H1 (cell line): ENCODE data around the gene TXNDC15. TPM values are rescaled to one million over a fixed set of nuclear protein-coding genes. Genes with fewer than 3 reads are reported as not detected.

Source experiments
- CHD7 ChIP-seq: fragments of 300-600 bp; sonication (generic); IDR thresholded peaks from 2 replicates; pipeline ENCODE4 v1.7.1; 2012; ENCODE audit warnings: low read length, moderate library complexity, mild to moderate bottlenecking, inconsistent platforms; ENCODE audit not compliant: insufficient replicate concordance
- SP4 ChIP-seq: IDR thresholded peaks from 2 replicates; pipeline ENCODE4 v1.6.1; 2012; ENCODE audit warnings: low read length, inconsistent platforms
- ZNF274 ChIP-seq: IDR thresholded peaks from 2 replicates; pipeline ENCODE4 v1.7.0; 2012; ENCODE audit warnings: low read length, borderline replicate concordance; ENCODE audit errors: extremely low read depth
- polyA plus RNA-seq, 7 experiments: library from polyadenylated mRNA; depleted of rRNA in 3 of 7; stranded (reverse) in 5 of 7; unstranded in 2 of 7; fragments of >200 nt in 5 of 7; fragments of 200-250 nt in 2 of 7; gene quantifications; 1 replicate in 5 of 7; 2 replicates in 1 of 7; 4 replicates in 1 of 7; pipeline versions ENCODE4 v1.2.1 to v1.2.3, GENCODE V29; 2011 to 2013; ENCODE audit warnings: missing spikeins in 2 of 7, mixed read lengths in 2 of 7
- total RNA-seq: library from RNA; stranded (reverse); fragmentation: NEBNext Ultra II Directional; extraction: Animal tissue kit (Norgen Biotek cat#: 25700); gene quantifications from 2 replicates; pipeline ENCODE4 v1.2.1, GENCODE V29; 2021

Gene TXNDC15
- total and polyA plus RNA-seq, 2 of the 8 experiments (the other 6 are each of a cell fraction or from before 2014, with no cell fraction given) = 20.1 to 30.8 TPM

GRCh38 chr5:134932508-134932907 is 58.3 kb downstream of the TXNDC15 start (continued):
- TF ChIP-seq CHD7 = no peak
- no peak for TF ChIP-seq ZNF274
- TF ChIP-seq SP4 = no peak
